HepG2 (cell line): Measurements from ENCODE around the gene CCDC183. TPM values are rescaled to one million over a fixed set of nuclear protein-coding genes. Genes with fewer than 3 reads are reported as not detected.

Source experiments
- CHD4 ChIP-seq: fragments of 200-600 bp; sonication (generic); IDR thresholded peaks from 2 replicates; pipeline ENCODE4 v1.7.0; 2017; ENCODE audit warnings: mild to moderate bottlenecking, low read length, borderline replicate concordance
- FLYWCH1 ChIP-seq: sonication (generic); formaldehyde crosslinking; IDR thresholded peaks from 2 replicates; pipeline ENCODE4 v1.8.1; 2023; ENCODE audit warnings: mild to moderate bottlenecking, missing genetic modification reagents
- HNRNPLL ChIP-seq: fragments of 200-400 bp; formaldehyde crosslinking; IDR thresholded peaks from 2 replicates; pipeline ENCODE4 v1.6.1; 2017; ENCODE audit warnings: mild to moderate bottlenecking, low read depth, low read length; ENCODE audit not compliant: poor library complexity, severe bottlenecking
- MYC ChIP-seq: sonication (generic); formaldehyde crosslinking; IDR thresholded peaks from 2 replicates; pipeline ENCODE4 v1.9.0; 2021; ENCODE audit warnings: missing genetic modification reagents, borderline replicate concordance
- NFATC3 ChIP-seq: sonication (generic); formaldehyde crosslinking; IDR thresholded peaks from 2 replicates; pipeline ENCODE4 v1.5.1; 2020; ENCODE audit warnings: mild to moderate bottlenecking, missing genetic modification reagents
- NR3C1 ChIP-seq: sonication (generic); formaldehyde crosslinking; IDR thresholded peaks from 2 replicates; pipeline ENCODE4 v1.4.0; 2020; ENCODE audit warnings: missing genetic modification reagents
- SMARCC2 ChIP-seq: fragments of 450-650 bp; IDR thresholded peaks from 2 replicates; pipeline ENCODE4 v1.6.1; 2017; ENCODE audit warnings: antibody characterized with exemption, mild to moderate bottlenecking
- SNAI1 ChIP-seq: sonication (generic); formaldehyde crosslinking; IDR thresholded peaks from 2 replicates; pipeline ENCODE4 v1.5.0; 2020; ENCODE audit warnings: mild to moderate bottlenecking, missing genetic modification reagents, borderline replicate concordance
- ZNF354B ChIP-seq: sonication (generic); formaldehyde crosslinking; IDR thresholded peaks from 2 replicates; pipeline ENCODE4 v1.8.0; 2022; ENCODE audit warnings: mild to moderate bottlenecking, missing genetic modification reagents
- ZNF496 ChIP-seq: sonication (generic); formaldehyde crosslinking; IDR thresholded peaks from 2 replicates; pipeline ENCODE4 v1.8.1; 2023; ENCODE audit warnings: mild to moderate bottlenecking, moderate library complexity, missing genetic modification reagents; ENCODE audit not compliant: insufficient replicate concordance
- polyA plus RNA-seq, 8 experiments: library from polyadenylated mRNA; depleted of rRNA in 3 of 8; stranded (reverse) in 7 of 8; unstranded in 1 of 8; fragments of >200 nt; fragmentation: Illumina TruSeq in 4 of 8; extraction: Trizol in 4 of 8; gene quantifications; 2 replicates each; pipeline versions ENCODE4 v1.2.1 to v1.2.3, GENCODE V29; 2011 to 2016; ENCODE audit warnings: low read depth in 4 of 8, missing spikeins in 1 of 8, mixed read lengths in 1 of 8; ENCODE audit not compliant: insufficient read depth in 1 of 8
- total RNA-seq, 5 experiments: library from RNA; depleted of rRNA; stranded (reverse); fragments of >200 nt; fragmentation: Illumina TruSeq; extraction: Trizol; gene quantifications; 2 replicates each; pipeline ENCODE4 v1.2.3, GENCODE V29; 2016; ENCODE audit warnings: low read depth in 1 of 5
- TF ChIP-seq, protein P1 (sequence below), 2 experiments: fragments of 450-650 bp in 1 of 2; sonication (generic) in 1 of 2; formaldehyde crosslinking in 1 of 2; IDR thresholded peaks; 2 replicates each; pipeline versions ENCODE4 v1.6.1 to v1.8.0; 2016 to 2022; ENCODE audit warnings: antibody characterized with exemption in 1 of 2, mild to moderate bottlenecking in 1 of 2, missing genetic modification reagents in 1 of 2
- TF ChIP-seq, protein P2 (sequence below): sonication (generic); formaldehyde crosslinking; IDR thresholded peaks from 2 replicates; pipeline ENCODE4 v1.4.0; 2020; ENCODE audit warnings: missing genetic modification reagents, borderline replicate concordance
- TF ChIP-seq, protein P3 (sequence below): sonication (generic); formaldehyde crosslinking; IDR thresholded peaks from 2 replicates; pipeline ENCODE4 v1.4.0; 2020; ENCODE audit warnings: mild to moderate bottlenecking, missing genetic modification reagents

Gene CCDC183
- total and polyA plus RNA-seq, 2 of the 13 experiments (the other 11 are each of a cell fraction or from before 2014, with no cell fraction given) = 5.0 to 66.4 TPM

DNA sequence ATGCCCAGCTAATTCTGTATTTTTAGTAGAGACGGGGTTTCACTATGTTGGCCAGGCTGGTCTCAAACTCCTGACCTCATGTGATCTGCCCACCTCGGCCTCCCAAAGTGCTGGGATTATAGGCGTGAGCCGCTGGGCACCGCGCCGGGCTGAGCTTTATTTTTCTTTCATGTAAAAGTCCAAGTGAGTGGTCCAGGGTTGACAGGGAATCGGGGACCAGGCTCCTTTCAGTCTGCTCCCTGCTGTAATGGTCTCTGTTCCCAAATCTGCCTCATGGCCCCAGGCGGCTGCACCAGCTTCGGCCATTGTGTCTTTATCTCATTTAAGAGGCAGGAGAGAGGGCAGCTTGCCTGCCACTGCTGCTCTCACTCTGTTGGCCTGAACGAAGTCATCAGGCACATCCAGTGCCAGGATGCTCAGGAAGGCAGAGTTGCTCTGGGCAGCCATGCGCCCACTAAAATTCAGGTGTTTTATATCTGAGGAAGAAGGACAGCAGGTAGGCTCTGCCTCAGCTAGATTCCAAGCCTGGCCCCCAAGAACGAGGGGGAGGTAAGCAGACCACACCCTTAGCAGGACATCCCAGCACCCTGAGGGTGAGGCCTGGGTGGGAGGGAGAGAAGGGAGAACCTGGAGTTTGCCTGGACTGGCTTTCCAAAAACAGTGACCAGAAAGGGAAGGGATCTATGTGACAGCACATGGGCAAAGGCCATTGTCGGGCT lies 1.7 kb upstream of the CCDC183 start (continued):
- TF ChIP-seq, protein P1, sequence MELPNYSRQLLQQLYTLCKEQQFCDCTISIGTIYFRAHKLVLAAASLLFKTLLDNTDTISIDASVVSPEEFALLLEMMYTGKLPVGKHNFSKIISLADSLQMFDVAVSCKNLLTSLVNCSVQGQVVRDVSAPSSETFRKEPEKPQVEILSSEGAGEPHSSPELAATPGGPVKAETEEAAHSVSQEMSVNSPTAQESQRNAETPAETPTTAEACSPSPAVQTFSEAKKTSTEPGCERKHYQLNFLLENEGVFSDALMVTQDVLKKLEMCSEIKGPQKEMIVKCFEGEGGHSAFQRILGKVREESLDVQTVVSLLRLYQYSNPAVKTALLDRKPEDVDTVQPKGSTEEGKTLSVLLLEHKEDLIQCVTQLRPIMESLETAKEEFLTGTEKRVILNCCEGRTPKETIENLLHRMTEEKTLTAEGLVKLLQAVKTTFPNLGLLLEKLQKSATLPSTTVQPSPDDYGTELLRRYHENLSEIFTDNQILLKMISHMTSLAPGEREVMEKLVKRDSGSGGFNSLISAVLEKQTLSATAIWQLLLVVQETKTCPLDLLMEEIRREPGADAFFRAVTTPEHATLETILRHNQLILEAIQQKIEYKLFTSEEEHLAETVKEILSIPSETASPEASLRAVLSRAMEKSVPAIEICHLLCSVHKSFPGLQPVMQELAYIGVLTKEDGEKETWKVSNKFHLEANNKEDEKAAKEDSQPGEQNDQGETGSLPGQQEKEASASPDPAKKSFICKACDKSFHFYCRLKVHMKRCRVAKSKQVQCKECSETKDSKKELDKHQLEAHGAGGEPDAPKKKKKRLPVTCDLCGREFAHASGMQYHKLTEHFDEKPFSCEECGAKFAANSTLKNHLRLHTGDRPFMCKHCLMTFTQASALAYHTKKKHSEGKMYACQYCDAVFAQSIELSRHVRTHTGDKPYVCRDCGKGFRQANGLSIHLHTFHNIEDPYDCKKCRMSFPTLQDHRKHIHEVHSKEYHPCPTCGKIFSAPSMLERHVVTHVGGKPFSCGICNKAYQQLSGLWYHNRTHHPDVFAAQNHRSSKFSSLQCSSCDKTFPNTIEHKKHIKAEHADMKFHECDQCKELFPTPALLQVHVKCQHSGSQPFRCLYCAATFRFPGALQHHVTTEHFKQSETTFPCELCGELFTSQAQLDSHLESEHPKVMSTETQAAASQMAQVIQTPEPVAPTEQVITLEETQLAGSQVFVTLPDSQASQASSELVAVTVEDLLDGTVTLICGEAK (IDR thresholded peaks at IDR 0.05) = no peak
- TF ChIP-seq, protein P1 (CRISPR knock-in tag; IDR thresholded peaks at IDR 0.05) = no peak
- TF ChIP-seq ZNF354B (CRISPR knock-in tag) (no peak), HNRNPLL (no peak), SNAI1 (CRISPR knock-in tag) (no peak), MYC (CRISPR knock-in tag) (0 out of 2 replicates have a peak, but pooled peaks have one; percentile 10), NFATC3 (CRISPR knock-in tag) (no peak), NR3C1 (CRISPR knock-in tag) (no peak), ZNF496 (CRISPR knock-in tag) (no peak), FLYWCH1 (CRISPR knock-in tag) (no peak), CHD4 (no peak), SMARCC2 (no peak)
- TF ChIP-seq, protein P2, sequence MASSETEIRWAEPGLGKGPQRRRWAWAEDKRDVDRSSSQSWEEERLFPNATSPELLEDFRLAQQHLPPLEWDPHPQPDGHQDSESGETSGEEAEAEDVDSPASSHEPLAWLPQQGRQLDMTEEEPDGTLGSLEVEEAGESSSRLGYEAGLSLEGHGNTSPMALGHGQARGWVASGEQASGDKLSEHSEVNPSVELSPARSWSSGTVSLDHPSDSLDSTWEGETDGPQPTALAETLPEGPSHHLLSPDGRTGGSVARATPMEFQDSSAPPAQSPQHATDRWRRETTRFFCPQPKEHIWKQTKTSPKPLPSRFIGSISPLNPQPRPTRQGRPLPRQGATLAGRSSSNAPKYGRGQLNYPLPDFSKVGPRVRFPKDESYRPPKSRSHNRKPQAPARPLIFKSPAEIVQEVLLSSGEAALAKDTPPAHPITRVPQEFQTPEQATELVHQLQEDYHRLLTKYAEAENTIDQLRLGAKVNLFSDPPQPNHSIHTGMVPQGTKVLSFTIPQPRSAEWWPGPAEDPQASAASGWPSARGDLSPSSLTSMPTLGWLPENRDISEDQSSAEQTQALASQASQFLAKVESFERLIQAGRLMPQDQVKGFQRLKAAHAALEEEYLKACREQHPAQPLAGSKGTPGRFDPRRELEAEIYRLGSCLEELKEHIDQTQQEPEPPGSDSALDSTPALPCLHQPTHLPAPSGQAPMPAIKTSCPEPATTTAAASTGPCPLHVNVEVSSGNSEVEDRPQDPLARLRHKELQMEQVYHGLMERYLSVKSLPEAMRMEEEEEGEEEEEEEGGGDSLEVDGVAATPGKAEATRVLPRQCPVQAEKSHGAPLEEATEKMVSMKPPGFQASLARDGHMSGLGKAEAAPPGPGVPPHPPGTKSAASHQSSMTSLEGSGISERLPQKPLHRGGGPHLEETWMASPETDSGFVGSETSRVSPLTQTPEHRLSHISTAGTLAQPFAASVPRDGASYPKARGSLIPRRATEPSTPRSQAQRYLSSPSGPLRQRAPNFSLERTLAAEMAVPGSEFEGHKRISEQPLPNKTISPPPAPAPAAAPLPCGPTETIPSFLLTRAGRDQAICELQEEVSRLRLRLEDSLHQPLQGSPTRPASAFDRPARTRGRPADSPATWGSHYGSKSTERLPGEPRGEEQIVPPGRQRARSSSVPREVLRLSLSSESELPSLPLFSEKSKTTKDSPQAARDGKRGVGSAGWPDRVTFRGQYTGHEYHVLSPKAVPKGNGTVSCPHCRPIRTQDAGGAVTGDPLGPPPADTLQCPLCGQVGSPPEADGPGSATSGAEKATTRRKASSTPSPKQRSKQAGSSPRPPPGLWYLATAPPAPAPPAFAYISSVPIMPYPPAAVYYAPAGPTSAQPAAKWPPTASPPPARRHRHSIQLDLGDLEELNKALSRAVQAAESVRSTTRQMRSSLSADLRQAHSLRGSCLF (CRISPR knock-in tag) = no peak
- TF ChIP-seq, protein P3, sequence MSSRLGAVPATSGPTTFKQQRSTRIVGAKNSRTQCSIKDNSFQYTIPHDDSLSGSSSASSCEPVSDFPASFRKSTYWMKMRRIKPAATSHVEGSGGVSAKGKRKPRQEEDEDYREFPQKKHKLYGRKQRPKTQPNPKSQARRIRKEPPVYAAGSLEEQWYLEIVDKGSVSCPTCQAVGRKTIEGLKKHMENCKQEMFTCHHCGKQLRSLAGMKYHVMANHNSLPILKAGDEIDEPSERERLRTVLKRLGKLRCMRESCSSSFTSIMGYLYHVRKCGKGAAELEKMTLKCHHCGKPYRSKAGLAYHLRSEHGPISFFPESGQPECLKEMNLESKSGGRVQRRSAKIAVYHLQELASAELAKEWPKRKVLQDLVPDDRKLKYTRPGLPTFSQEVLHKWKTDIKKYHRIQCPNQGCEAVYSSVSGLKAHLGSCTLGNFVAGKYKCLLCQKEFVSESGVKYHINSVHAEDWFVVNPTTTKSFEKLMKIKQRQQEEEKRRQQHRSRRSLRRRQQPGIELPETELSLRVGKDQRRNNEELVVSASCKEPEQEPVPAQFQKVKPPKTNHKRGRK (CRISPR knock-in tag) = no peak
